ENCODE measurements around the gene STKLD1.

Gene STKLD1

GRCh38 chr9:133425049-133425632, 49.0 kb downstream of the STKLD1 start:
- in situ Hi-C loops (cut with MboI; ENCODE audit: low sequenced_read_pairs, unreplicated experiment) = no loop called here
- TF ChIP-seq CTCF (IDR thresholded peaks at IDR 0.05; ENCODE audit: borderline replicate concordance, control extremely low read depth, extremely low read depth, insufficient read depth, missing control alignments) = no peak
- no peak for DNase-seq (ENCODE audit: low spot score)

GRCh38 chr9:133426011-133426410, 49.8 kb downstream of the STKLD1 start:
- DNase-seq (ENCODE audit: low spot score) = no peak
- in situ Hi-C loops (cut with MboI; ENCODE audit: low sequenced_read_pairs, unreplicated experiment) = no loop called here
- TF ChIP-seq CTCF (IDR thresholded peaks at IDR 0.05; ENCODE audit: borderline replicate concordance, control extremely low read depth, extremely low read depth, insufficient read depth, missing control alignments) = no peak

GRCh38 chr9:133427658-133428348, 51.6 kb downstream of the STKLD1 start:
- no peak for DNase-seq (ENCODE audit: low spot score)
- in situ Hi-C loops (cut with MboI; ENCODE audit: low sequenced_read_pairs, unreplicated experiment) = no loop called here
- TF ChIP-seq CTCF (IDR thresholded peaks at IDR 0.05; ENCODE audit: borderline replicate concordance, control extremely low read depth, extremely low read depth, insufficient read depth, missing control alignments) = no peak

- in situ Hi-C loops (cut with MboI; ENCODE audit: low sequenced_read_pairs, unreplicated experiment) = no loop called here
- TF ChIP-seq CTCF (IDR thresholded peaks at IDR 0.05; ENCODE audit: borderline replicate concordance, control extremely low read depth, extremely low read depth, insufficient read depth, missing control alignments) = no peak
- DNase-seq (ENCODE audit: low spot score) = peak; percentile 86
Measured at GRCh38 chr9:133428617-133429101, 52.5 kb downstream of the STKLD1 start.

- in situ Hi-C loops (cut with MboI; ENCODE audit: low sequenced_read_pairs, unreplicated experiment) = no loop called here
- TF ChIP-seq CTCF (IDR thresholded peaks at IDR 0.05; ENCODE audit: borderline replicate concordance, control extremely low read depth, extremely low read depth, insufficient read depth, missing control alignments) = no peak
- DNase-seq (ENCODE audit: low spot score) = peak; percentile 53
Measured at GRCh38 chr9:133429214-133429613, 53.0 kb downstream of the STKLD1 start.

- DNase-seq (ENCODE audit: low spot score) = peak; percentile 78
- in situ Hi-C loops (cut with MboI; ENCODE audit: low sequenced_read_pairs, unreplicated experiment) = no loop called here
- peak; percentile 16 for TF ChIP-seq CTCF (IDR thresholded peaks at IDR 0.05; ENCODE audit: borderline replicate concordance, control extremely low read depth, extremely low read depth, insufficient read depth, missing control alignments)
Measured at GRCh38 chr9:133429641-133430161, 53.5 kb downstream of the STKLD1 start.

All from GM13976 (cell line).